Measurements from ENCODE around the gene ASCC1.
"Not testable (repeated sequence)": the region's sequence is repeated elsewhere in the genome, so short reads cannot be mapped to it uniquely, and the experiment has no call there.

Gene ASCC1

GRCh38 chr10:72226418-72227027 lies 10.4 kb upstream of the ASCC1 start:
- Histone ChIP-seq H3K4me1 (ENCODE audit: insufficient read depth, insufficient read length) (no peaks in the 10 kb centered on the region), H3K27me3 (ENCODE audit: insufficient read depth, insufficient read length) (no peaks in the 10 kb centered on the region), H3K4me3 (ENCODE audit: insufficient read length, low read depth) (no peak overlapping the region), H3K9ac (ENCODE audit: insufficient read length, low read depth) (no peak overlapping the region), H3K36me3 (ENCODE audit: insufficient read depth, insufficient read length, low read length) (peaks cover 37% of the 10 kb centered on the region), H3K9me3 (ENCODE audit: insufficient read depth, low read length) (no peaks in the 10 kb centered on the region)
- TF ChIP-seq SUZ12 (IDR thresholded peaks at IDR 0.05; ENCODE audit: extremely low read depth, insufficient read depth, insufficient read length) (no peak), ZNF274 (IDR thresholded peaks at IDR 0.05; ENCODE audit: low read depth, low read length) (no peak), YY1 (IDR thresholded peaks at IDR 0.05; ENCODE audit: insufficient read depth, insufficient read length) (no peak)
- DNase-seq (ENCODE audit: low read depth, low spot score), result no peak

- H3K36me3 ChIP-seq (ENCODE audit: insufficient read depth, insufficient read length, low read length), result peaks cover 29% of the 10 kb centered on the region
- not testable (repeated sequence) for H3K4me3 ChIP-seq (ENCODE audit: insufficient read length, low read depth); H3K4me1 ChIP-seq (ENCODE audit: insufficient read depth, insufficient read length); H3K9me3 ChIP-seq (ENCODE audit: insufficient read depth, low read length); H3K27me3 ChIP-seq (ENCODE audit: insufficient read depth, insufficient read length); H3K9ac ChIP-seq (ENCODE audit: insufficient read length, low read depth); DNase-seq (ENCODE audit: low read depth, low spot score)
These were observed 8.1 kb upstream of the ASCC1 start for GRCh38 chr10:72224191-72224590.

GRCh38 chr10:72223743-72224101 lies 7.6 kb upstream of the ASCC1 start:
- Histone ChIP-seq H3K9me3 (ENCODE audit: insufficient read depth, low read length) (no peaks in the 10 kb centered on the region), H3K36me3 (ENCODE audit: insufficient read depth, insufficient read length, low read length) (peaks cover 30% of the 10 kb centered on the region), H3K4me1 (ENCODE audit: insufficient read depth, insufficient read length) (no peaks in the 10 kb centered on the region), H3K9ac (ENCODE audit: insufficient read length, low read depth) (no peak overlapping the region), H3K27me3 (ENCODE audit: insufficient read depth, insufficient read length) (no peaks in the 10 kb centered on the region), H3K4me3 (ENCODE audit: insufficient read length, low read depth) (no peak overlapping the region)
- no peak for TF ChIP-seq SUZ12 (IDR thresholded peaks at IDR 0.05; ENCODE audit: extremely low read depth, insufficient read depth, insufficient read length)
- TF ChIP-seq YY1 (IDR thresholded peaks at IDR 0.05; ENCODE audit: insufficient read depth, insufficient read length), result no peak
- TF ChIP-seq ZNF274 (IDR thresholded peaks at IDR 0.05; ENCODE audit: low read depth, low read length), result no peak
- no peak for DNase-seq (ENCODE audit: low read depth, low spot score)

GRCh38 chr10:72221278-72221677 lies 5.2 kb upstream of the ASCC1 start:
- H3K9ac ChIP-seq (ENCODE audit: insufficient read length, low read depth), result no peak overlapping the region
- H3K27me3 ChIP-seq (ENCODE audit: insufficient read depth, insufficient read length), result no peaks in the 10 kb centered on the region
- no peak for TF ChIP-seq YY1 (IDR thresholded peaks at IDR 0.05; ENCODE audit: insufficient read depth, insufficient read length)
- TF ChIP-seq SUZ12 (IDR thresholded peaks at IDR 0.05; ENCODE audit: extremely low read depth, insufficient read depth, insufficient read length), result no peak
- TF ChIP-seq ZNF274 (IDR thresholded peaks at IDR 0.05; ENCODE audit: low read depth, low read length), result no peak
- no peak overlapping the region for H3K4me3 ChIP-seq (ENCODE audit: insufficient read length, low read depth)
- H3K9me3 ChIP-seq (ENCODE audit: insufficient read depth, low read length), result no peaks in the 10 kb centered on the region
- DNase-seq (ENCODE audit: low read depth, low spot score), result no peak
- H3K36me3 ChIP-seq (ENCODE audit: insufficient read depth, insufficient read length, low read length), result peaks cover 31% of the 10 kb centered on the region
- no peaks in the 10 kb centered on the region for H3K4me1 ChIP-seq (ENCODE audit: insufficient read depth, insufficient read length)

GRCh38 chr10:72220637-72221036 lies 4.6 kb upstream of the ASCC1 start:
- H3K36me3 ChIP-seq (ENCODE audit: insufficient read depth, insufficient read length, low read length), result peaks cover 31% of the 10 kb centered on the region
- H3K9me3 ChIP-seq (ENCODE audit: insufficient read depth, low read length), result no peaks in the 10 kb centered on the region
- H3K4me1 ChIP-seq (ENCODE audit: insufficient read depth, insufficient read length), result no peaks in the 10 kb centered on the region
- DNase-seq (ENCODE audit: low read depth, low spot score), result no peak
- no peak overlapping the region for H3K4me3 ChIP-seq (ENCODE audit: insufficient read length, low read depth)
- no peaks in the 10 kb centered on the region for H3K27me3 ChIP-seq (ENCODE audit: insufficient read depth, insufficient read length)
- no peak overlapping the region for H3K9ac ChIP-seq (ENCODE audit: insufficient read length, low read depth)
- TF ChIP-seq ZNF274 (IDR thresholded peaks at IDR 0.05; ENCODE audit: low read depth, low read length) (no peak), YY1 (IDR thresholded peaks at IDR 0.05; ENCODE audit: insufficient read depth, insufficient read length) (no peak)

- H3K4me3 ChIP-seq (ENCODE audit: insufficient read length, low read depth), result no peak overlapping the region
- peaks cover 24% of the 10 kb centered on the region for H3K36me3 ChIP-seq (ENCODE audit: insufficient read depth, insufficient read length, low read length)
- no peak for DNase-seq (ENCODE audit: low read depth, low spot score)
- TF ChIP-seq ZNF274 (IDR thresholded peaks at IDR 0.05; ENCODE audit: low read depth, low read length) (no peak), SUZ12 (IDR thresholded peaks at IDR 0.05; ENCODE audit: extremely low read depth, insufficient read depth, insufficient read length) (no peak), YY1 (IDR thresholded peaks at IDR 0.05; ENCODE audit: insufficient read depth, insufficient read length) (no peak)
- H3K27me3 ChIP-seq (ENCODE audit: insufficient read depth, insufficient read length), result no peaks in the 10 kb centered on the region
- no peak overlapping the region for H3K9ac ChIP-seq (ENCODE audit: insufficient read length, low read depth)
- no peaks in the 10 kb centered on the region for H3K4me1 ChIP-seq (ENCODE audit: insufficient read depth, insufficient read length)
- H3K9me3 ChIP-seq (ENCODE audit: insufficient read depth, low read length), result no peaks in the 10 kb centered on the region
These were observed 3.2 kb upstream of the ASCC1 start for GRCh38 chr10:72219235-72219814.

- Histone ChIP-seq H3K4me3 (ENCODE audit: insufficient read length, low read depth) (no peak overlapping the region), H3K9me3 (ENCODE audit: insufficient read depth, low read length) (no peaks in the 10 kb centered on the region), H3K36me3 (ENCODE audit: insufficient read depth, insufficient read length, low read length) (peaks cover 18% of the 10 kb centered on the region), H3K4me1 (ENCODE audit: insufficient read depth, insufficient read length) (no peaks in the 10 kb centered on the region), H3K9ac (ENCODE audit: insufficient read length, low read depth) (no peak overlapping the region), H3K27me3 (ENCODE audit: insufficient read depth, insufficient read length) (no peaks in the 10 kb centered on the region)
- DNase-seq (ENCODE audit: low read depth, low spot score), result no peak
- TF ChIP-seq YY1 (IDR thresholded peaks at IDR 0.05; ENCODE audit: insufficient read depth, insufficient read length) (no peak), SUZ12 (IDR thresholded peaks at IDR 0.05; ENCODE audit: extremely low read depth, insufficient read depth, insufficient read length) (no peak), ZNF274 (IDR thresholded peaks at IDR 0.05; ENCODE audit: low read depth, low read length) (no peak)
These were observed 2.6 kb upstream of the ASCC1 start for GRCh38 chr10:72218726-72219125.

Data from NT2/D1 (cell line).